Sciatic nerve (tissue), 2 donors: ENCODE results near the gene MARCHF3. TPM values are rescaled to one million over a fixed set of nuclear protein-coding genes. Genes with fewer than 3 reads are reported as not detected.
A peak's percentile ranks its signal among the peaks of the same experiment; 100 is the strongest.
"Not testable (repeated sequence)": the region's sequence is repeated elsewhere in the genome, so short reads cannot be mapped to it uniquely, and the experiment has no call there.

Experiments
- ATAC-seq: fragments of 200-7000 bp; cut with Tn5 transposase; one replicate; pipeline ENCODE4 v1.9.1; 2020; ENCODE audit warnings: mild to moderate bottlenecking, moderate library complexity
- DNase-seq: peaks from one replicate; pipeline ENCODE4 v3.0.0-alpha.2; 2020; ENCODE audit warnings: low spot score
- intact Hi-C: fragments of 100-400 bp; cut with DNase I; formaldehyde crosslinking; loops from one replicate; pipeline ENCODE4 v1.14.2; 2022
- total RNA-seq: library from RNA; stranded (reverse); fragmentation: NEBNext Ultra II Directional; extraction: Animal tissue kit (Norgen Biotek cat#: 25700); gene quantifications from one replicate; pipeline ENCODE4 v1.2.1, GENCODE V29; 2021
- donor health status: DM: no; HTN: no; CAD: no.
- donor health status: DM: no; HTN: no; CAD: no.

The MARCHF3 gene
- total RNA-seq, 1 donor from 2014 or later: 14.8 TPM

DNA sequence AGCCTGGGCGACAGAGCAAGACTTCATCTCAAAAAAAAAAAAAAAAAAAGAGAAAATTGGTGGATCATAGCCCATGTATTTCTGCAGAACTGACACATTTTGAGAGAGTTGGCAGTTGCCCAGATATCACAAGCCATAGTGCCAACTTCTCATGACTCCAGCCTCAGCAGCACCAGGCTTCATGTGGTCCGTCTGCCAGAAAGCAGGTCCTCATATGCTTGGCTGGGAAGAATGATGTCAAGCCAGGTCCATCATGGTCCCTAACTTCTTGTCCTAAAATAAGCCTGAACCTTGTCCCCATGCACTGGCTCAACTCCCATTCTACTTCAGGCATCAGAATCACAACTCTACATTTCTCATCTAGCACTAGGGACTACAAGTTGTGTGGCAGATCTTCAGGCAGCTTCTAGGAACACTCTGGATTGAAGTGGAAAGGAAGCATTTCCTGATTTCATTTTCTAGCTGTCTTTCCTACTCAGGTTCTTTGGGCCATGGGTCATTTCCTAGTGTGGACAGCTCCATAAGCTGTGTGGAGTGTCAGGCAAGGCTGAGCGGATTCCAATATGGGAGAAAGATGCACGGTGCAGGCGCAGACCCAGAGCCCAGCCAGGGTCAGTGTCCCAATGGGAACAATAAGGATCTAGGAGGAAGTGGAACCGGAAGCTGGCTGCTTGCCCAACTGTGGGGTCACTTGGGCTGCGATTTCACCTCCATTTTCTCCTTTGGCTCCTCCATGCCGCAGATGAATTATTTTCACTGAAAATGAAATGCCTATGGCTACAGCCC lies 163.3 kb downstream of the MARCHF3 start:
- ATAC-seq: no peak
- no peak for DNase-seq
- intact Hi-C loops: no loop called here

DNA sequence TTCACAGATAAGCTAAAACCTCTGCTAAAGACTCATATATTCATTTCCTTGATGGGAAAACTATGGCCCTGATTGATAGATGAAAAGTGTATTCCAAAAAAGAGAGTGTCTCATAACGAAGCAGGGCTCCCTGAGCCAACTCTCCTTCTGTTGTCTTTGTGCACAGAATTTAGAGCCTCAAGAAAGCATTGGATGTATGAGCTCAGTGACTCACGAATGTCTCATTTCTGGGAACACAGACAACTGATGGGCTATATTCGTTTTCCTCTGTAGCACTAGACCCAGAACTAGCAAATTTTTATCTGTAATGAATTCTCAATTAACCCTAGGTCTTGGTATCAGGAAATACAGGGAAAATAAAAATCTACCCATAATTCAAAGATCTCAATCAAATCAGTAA lies 165.1 kb downstream of the MARCHF3 start:
- ATAC-seq (no peak), DNase-seq (no peak)
- intact Hi-C loops: no loop called here

DNA sequence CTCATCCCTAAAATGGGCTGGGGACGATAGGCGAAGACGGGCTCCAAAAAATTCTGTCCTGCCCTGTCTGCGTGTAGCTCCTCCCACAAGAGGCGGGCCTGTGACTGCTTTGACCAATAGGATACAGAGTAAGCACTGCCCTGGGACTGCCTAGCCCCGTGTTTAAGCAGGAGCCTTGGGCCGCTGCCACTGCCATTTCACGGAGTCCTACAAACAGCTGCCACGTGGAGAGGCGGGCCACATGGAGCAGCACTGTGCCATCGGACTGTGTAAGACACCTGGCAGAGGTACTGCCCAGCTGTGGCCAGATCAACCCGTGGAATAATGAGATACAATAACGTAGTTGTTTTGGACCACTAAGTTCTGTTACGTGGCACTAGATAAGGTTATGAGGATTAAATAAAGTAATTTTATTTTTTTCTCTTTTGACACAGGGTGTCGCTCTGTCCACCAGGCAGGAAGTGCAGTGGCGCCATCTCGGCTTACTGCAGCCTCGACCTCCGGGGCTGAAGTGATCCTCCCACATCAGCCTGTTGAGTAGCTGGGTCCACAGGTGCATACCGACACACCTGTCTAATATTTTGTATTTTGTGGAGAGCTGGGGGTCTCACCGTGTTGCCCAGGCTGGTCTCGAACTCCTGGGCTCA lies 166.2 kb downstream of the MARCHF3 start:
- DNase-seq (no peak), ATAC-seq (no peak)
- intact Hi-C loops: loop anchor here (5.0 kb wide), 1 partner anchor 42 kb away; no protein-coding TSS in a partner anchor

DNA sequence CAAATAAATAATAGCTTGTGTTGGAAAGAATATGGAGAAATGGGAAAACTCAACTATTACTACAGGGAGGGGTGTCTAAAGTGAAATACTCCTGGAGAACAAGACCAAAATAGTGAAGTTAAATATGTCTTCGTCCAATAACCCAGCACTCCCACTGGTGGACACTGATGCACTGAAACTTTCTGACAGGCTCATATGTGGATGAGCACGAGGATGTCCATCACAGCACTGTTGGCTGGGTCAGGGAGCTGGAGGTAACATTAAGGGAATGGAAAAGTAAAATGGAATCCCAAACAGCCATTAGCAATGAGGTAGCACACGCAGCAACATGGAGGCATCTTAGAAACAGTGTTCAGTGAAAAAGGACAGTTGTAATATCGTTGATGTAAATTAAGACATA lies 167.0 kb downstream of the MARCHF3 start:
- intact Hi-C loops: loop anchor here (5.0 kb wide), 1 partner anchor 41 kb away; no protein-coding TSS in a partner anchor
- ATAC-seq (no peak), DNase-seq (no peak)

DNA sequence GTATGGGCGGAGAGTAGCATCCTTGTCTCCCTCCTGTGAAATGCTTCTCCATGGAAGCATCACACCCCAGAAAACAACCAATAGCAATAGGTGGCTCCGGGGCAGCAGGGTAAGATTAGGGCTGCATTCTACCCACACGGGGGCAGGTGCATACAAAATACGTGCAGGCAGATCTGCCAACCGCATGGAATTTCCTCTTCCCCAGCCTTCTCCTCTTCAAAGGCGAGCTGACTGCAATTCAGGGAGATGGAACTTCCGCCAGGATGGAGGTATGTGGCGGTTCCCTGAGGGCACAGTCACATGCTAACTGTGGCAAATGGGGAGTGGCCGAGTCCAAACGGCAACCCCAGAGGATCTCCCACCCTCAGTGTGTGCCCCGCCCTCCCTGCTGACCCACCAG lies 171.9 kb downstream of the MARCHF3 start:
- ATAC-seq (no peak), DNase-seq (no peak)
- intact Hi-C loops: no loop called here

DNA sequence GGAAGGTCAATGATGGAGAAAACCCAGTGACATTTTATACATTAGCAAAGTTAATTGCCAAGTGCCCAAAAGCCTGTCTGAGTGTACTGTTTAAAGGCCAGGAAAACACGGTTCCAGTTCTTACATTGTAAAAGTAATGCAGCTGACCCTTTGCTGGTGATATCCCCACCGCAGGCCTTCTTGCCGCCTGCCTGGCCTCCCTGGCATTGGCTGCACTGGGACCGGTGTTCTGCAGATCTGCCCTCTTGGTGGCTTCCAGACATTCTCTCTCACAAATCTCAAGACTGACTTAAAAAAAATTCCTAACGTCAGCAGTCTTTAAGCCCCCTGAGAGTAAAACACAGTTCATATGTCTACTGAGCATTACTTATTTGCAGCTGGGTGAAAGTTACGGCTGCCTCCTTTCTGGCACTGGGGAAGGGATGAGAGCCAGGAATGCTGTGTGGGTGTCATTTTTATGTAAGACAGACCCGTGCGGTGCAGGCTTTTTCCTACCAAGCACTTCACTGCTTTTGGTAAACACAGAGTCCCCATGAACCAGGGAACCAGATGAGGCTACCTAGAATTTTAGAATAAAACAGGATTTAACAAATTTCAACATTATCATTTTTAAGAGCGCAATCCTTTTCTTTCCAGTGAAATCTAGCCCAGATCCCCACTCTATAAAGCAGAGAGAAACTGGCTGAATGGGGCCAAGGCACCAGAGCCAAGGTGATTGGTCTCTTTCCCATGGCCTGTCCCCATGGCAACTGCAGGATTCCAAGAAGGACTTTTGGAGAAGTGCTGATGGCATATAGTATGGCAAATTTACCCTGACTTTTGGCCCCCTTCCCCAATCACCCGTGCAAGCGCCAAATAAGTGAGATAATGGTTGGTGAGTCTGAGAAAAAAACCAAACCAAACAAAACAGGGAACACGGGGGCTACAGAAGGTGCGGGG lies 172.6 kb downstream of the MARCHF3 start:
- no peak for DNase-seq
- intact Hi-C loops: no loop called here
- ATAC-seq: peak; percentile 77

DNA sequence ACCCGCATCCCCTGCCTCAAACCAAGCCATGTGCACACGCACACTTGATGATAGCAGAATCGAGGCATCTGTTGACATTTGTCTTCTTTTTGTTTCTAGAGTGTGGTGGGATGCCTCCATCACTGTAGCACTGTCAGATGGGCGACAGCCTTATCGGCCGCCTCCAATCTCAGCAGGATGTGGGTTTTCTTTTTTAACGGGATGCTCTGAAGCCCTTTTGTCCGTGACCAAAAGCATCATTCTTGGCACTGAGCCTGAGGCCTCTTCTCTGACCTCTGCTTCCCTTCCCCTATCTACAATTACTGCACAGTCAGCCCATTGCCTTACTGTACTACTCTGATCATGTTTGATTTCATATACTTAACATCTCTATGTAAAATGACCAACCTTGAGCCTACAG lies 175.1 kb downstream of the MARCHF3 start:
- no peak for DNase-seq
- intact Hi-C loops: no loop called here
- ATAC-seq: no peak

DNA sequence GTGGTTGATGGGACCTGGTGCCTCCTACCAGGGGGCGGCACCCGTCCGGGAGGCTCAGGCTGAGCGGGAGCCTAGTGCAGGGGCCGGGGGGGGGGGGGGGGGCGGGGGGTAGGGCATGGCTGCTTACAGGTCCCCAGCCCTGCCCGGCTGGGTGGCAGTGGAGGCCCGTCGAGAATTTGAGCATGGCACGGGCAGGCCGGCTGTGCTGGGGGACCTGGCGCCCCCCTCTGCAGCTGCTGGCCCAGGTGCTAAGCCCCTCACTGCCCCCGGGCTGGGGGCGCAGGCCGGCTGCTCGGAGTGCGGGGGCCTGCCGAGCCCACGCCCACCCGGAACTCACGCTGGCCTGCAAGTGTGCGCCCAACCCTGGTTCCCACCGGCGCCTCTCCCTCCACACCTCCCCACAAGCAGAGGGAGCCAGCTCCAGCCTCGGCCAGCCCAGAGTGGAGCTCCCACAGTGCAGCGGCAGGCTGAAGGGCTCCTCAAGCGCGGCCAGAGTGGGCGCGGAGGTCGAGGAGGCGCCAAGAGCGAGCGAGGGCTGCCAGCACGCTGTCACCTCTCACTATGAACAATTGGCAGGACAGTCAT lies 175.7 kb downstream of the MARCHF3 start:
- ATAC-seq (no peak), DNase-seq (no peak)
- intact Hi-C loops: no loop called here

DNA sequence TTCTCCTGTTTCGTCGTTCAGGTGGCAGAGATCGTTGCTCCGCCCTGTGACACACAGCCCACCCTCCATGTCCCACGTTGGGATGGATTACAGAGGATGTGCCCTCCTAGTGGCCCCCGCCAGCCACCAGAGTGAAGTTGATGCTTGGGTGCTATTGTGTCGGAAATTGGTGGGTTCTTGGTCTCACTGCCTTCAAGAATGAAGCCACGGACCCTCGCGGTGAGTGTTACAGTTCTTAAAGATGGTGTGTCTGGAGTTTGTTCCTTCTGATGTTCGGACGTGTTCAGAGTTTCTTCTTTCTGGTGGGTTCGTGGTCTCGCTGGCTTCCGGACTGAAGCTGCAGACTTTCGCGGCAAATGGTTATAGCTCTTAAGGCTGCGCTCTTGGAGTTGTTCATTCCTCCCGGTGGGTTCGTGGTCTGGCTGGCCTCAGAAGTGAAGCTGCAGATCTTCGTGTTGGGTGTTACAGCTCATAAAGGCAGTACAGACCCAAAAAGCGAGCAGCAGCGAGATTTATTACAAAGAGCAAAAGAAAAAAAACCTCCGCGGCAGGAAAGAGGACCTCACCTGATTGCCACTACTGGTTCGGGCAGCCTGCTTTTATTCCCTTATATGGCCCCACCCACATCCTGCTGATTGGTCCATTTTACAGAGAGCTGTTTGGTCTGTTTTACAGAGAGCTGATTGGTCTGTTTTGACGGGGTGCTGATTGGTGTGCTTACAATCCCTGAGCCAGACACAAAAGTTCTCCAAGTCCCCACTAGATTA lies 176.6 kb downstream of the MARCHF3 start:
- ATAC-seq, DNase-seq, intact Hi-C loops: not testable (repeated sequence)

DNA sequence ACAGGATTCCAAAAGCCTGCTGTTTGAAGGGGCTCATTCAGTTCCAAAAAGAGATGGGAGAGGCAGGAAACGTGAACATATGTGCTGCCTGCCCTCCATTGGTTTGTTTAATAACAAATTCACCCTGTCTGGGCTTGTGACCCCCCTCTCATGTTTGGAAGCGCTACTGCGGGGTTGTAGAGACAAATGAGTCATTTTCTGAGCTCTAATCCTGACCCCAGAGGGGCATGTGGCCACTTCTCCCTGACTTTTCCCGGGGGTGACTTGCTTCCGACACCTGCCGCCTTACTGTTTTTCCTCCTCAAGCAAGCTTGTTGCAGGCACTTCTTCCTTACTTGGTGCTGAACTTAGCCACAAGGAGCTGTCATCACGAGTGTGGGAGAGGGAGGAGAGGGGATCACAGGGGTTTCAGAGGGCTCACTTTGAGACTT lies 177.5 kb downstream of the MARCHF3 start:
- ATAC-seq: no peak
- intact Hi-C loops: no loop called here
- no peak for DNase-seq

DNA sequence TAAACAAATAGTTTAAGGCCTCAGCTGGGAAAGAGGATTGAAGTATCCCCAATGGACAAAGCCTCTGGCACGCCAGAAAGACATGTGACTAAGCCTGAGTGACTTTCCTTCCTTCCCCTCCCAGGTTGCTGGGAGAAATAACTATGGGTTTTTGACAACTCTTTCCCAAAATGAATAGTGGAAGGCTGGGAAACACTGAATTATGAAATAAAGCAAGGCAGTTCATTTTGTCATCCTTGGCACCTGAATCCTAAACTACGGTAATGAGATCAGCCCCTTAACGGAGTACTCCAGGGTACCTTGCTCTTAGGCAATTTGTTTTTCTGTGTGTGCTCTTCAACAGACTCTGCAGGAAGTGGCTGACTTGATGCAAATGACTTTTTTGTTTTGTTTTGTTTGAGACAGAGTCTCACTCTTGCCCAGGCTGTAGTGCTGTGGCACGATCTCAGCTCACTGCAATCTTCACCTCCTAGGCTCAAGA lies 178.2 kb downstream of the MARCHF3 start:
- DNase-seq (no peak), ATAC-seq (peak; percentile 79)
- intact Hi-C loops: no loop called here

DNA sequence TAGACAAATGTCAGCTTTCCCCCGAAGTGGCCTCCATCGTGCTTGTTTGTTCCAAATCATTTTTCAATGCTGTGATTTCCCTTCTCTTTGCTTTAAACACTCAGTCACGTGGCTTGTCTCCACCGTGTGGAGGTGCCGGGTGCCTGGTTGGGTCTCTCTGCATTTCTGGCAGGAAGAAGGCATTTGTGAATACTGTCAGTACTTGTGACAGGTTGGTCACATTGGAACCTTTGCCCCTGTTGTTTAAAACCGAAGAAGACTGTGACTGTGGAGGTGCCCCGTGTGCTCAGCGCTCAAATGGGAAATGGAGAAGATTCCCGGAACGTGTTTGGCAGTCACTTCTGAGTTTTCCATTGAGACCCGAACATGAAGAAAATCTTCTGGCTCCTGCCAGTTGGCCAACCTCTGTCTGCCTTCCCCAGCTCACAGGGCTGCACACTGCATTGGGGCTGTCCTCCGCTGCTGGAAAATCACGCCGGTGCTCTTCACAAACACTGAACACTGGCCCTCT lies 178.8 kb downstream of the MARCHF3 start:
- no peak for DNase-seq
- intact Hi-C loops: no loop called here
- peak; percentile 65 for ATAC-seq

DNA sequence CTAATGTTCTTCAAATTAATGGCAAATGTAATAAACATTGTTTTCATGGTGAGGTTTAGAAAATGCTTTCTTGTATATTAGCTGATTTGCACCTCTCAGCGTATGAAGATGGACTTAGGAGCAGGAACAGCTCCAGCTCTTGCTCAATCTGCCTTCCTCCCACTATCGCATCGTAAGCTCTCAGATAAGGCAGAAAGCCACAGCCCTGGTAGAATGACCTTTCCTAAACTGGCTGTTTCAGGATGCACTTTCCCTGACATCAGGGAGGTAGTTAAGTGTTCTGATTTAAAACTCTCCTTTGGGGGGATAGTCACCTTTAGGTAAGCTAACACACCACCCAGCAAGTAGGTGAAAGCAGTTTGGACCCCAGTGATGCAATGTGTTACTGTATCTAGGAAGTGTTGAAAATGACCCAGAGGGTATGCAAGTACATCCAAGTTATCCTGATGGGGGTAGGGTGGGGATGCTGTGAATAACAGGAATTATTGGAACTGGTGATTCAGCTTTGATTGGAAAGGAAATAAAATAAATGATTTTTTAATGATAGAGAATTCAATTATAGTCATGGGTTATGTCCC lies 181.2 kb downstream of the MARCHF3 start:
- peak; percentile 63 for ATAC-seq
- no peak for DNase-seq
- intact Hi-C loops: no loop called here

DNA sequence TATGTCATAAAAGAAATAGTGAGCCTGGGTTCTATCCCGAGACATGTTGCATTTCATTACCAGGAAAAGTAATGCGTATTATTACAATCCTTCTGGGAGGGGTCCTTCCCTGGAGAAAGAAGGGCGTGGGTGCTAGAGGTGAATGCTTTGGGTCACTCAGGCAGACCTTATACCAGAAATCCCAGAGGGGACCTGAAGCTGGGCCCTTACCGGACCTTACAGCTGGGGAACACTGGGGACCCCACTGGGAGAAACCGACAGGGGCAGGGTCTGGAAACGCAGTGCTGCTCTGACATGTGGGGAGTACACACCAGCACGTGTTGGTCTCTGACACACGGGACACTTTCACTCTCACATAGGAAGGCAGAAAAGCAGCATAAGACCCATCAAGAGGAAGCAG lies 182.1 kb downstream of the MARCHF3 start:
- intact Hi-C loops: no loop called here
- DNase-seq: no peak
- ATAC-seq: peak; percentile 53

DNA sequence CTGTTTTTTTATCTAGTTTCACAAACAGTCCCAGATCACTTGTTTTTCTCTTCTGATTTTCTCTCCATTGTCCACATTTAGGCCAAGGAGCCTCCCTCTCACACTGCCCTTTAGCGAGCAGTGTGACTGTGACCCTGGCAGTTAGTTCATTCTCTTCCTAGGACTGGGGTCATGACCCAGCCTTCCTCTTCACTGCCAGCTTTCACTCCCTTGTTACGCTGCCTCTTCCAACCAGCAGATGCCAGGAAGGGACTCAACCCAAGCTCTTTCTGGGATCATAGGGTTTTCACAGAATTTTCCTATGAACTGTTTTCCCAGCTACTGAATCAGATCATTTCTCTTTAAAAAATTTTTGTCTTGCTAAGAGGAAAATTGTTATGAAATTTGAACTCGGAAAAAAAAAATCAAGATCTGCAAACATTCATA lies 182.5 kb downstream of the MARCHF3 start:
- ATAC-seq (peak; percentile 68), DNase-seq (no peak)
- intact Hi-C loops: no loop called here

DNA sequence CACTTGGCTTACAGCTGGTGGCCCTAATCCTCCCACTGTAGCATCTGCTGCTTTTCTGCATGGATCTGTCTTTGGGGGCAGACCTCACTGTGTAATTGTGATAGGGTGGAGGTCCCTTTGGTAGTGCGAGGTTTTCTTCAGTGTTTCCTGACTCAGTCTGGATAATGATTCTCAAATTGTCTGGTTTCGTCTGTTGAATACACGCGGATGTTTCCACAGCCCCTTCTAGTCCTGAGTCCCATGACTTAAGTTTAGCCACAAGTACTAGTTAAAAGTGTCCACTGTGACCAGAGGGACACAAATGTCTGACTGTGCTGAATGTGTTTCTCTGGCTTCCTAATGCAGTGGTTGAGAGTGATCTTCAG lies 182.9 kb downstream of the MARCHF3 start:
- peak; percentile 21 for ATAC-seq
- DNase-seq: no peak
- intact Hi-C loops: no loop called here

DNA sequence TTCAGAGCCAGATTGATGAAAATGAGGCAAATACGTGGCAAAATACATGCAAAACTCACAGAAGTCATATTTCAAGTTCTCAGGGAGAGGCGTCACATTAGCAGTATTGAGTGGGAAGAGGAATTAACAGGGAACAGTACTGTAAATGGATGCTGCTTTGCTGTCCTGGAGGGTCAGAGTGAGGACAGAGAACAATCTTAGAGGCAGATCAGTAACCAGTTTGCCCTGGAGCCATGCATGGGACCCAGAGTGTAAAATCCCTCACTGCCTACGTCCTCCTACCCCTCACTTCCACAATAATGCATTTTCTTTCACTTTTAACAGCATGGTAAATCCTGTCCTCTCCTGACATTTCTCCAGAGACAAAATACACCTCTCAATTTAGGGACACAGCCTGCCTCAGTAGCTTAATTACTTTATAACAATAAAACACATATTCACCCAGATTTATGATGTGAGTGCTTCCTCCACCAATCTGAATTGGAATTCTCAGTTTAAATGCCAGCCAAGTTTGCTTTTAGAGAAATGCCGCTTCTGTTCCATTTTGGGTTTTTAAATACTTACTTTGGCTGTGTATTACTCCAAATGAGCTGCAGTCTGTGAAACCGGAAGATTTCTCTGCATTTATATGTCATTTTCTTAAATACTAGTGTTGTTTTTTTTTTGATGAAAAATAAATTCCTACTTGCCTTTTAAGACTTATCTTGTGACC lies 183.5 kb downstream of the MARCHF3 start:
- ATAC-seq (peak; percentile 15), DNase-seq (no peak)
- intact Hi-C loops: no loop called here
